C4-2B (cell line): ENCODE measurements around the gene SHISA9.

Experiments
- H3K27ac ChIP-seq: fragments of 450-650 bp; 2 replicates; pipeline ENCODE4 v1.5.1; 2017
- ZFX ChIP-seq: fragments of 450-650 bp; IDR thresholded peaks from 2 replicates; pipeline ENCODE4 v1.6.1; 2017
- TF ChIP-seq, protein P1 (sequence below): fragments of 450-650 bp; conservative IDR thresholded peaks from 2 replicates; pipeline ENCODE4 v1.5.1; 2017; ENCODE audit warnings: mild to moderate bottlenecking

The SHISA9 gene

DNA sequence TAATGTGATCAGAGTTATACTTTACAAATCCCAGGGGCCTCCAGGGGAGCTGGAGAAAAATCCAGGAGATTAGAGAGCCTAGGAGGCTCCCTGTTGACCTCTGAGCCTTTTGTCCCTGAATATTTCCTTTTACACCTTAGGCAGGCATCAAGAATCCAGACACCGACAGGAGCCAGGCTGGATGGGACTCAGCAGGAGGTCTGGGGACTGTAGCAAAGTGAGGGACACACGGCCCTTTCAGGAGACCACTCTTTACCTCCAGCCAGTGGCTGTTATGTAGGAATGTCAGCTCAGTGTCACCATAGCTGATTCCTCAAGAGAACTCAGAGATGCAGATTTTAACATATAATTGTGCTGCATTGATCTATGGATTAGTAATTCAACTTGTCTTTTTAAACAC is 198.4 kb downstream of the SHISA9 start:
- H3K27ac ChIP-seq, result no peak overlapping the region
- TF ChIP-seq, protein P1, sequence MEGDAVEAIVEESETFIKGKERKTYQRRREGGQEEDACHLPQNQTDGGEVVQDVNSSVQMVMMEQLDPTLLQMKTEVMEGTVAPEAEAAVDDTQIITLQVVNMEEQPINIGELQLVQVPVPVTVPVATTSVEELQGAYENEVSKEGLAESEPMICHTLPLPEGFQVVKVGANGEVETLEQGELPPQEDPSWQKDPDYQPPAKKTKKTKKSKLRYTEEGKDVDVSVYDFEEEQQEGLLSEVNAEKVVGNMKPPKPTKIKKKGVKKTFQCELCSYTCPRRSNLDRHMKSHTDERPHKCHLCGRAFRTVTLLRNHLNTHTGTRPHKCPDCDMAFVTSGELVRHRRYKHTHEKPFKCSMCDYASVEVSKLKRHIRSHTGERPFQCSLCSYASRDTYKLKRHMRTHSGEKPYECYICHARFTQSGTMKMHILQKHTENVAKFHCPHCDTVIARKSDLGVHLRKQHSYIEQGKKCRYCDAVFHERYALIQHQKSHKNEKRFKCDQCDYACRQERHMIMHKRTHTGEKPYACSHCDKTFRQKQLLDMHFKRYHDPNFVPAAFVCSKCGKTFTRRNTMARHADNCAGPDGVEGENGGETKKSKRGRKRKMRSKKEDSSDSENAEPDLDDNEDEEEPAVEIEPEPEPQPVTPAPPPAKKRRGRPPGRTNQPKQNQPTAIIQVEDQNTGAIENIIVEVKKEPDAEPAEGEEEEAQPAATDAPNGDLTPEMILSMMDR, result no peak
- no peak for TF ChIP-seq ZFX

GRCh38 chr16:13100970-13101369 is 199.6 kb downstream of the SHISA9 start:
- TF ChIP-seq, protein P1, result no peak
- TF ChIP-seq ZFX, result no peak
- no peak overlapping the region for H3K27ac ChIP-seq

DNA sequence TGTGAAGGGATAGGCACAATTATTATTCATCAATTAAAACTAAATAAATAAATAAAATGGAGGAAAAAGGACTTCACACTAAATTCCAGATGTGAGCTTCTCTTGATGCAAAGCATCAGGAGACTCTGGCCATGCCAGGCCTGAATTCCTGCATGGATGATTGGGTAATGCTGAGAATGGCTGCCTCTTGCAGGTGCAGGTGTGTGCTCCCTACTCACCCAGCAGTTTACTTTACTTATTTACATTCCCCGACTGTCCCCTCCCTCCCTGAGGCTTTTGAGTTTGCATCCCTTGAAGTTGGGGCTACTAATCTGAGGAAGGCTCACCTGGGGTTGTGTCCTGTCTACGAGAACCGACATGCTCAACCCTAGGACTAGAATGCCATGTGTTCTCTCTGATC is 200.4 kb downstream of the SHISA9 start:
- H3K27ac ChIP-seq, result no peak overlapping the region
- no peak for TF ChIP-seq ZFX
- TF ChIP-seq, protein P1, result no peak

DNA sequence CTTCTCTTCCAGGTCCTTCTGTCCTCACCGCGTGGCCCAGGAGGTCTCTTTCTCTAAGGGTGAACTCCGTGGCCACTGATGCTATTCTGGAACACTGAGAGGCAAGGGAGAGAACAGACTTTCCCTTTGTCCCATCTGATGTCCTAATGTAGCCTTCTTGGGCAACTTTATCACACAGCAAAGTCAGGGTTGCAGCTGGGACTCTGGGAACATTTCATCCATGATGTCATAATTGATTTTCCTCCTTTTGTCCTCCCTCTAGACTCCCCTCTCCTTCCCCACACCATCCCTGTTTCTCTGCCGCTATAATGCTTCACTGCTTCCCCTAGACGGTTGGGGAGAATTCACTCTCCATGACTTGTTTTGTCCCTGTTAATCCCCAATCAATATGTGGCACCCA is 201.0 kb downstream of the SHISA9 start:
- TF ChIP-seq ZFX, result no peak
- TF ChIP-seq, protein P1, result no peak
- H3K27ac ChIP-seq, result no peak overlapping the region

DNA sequence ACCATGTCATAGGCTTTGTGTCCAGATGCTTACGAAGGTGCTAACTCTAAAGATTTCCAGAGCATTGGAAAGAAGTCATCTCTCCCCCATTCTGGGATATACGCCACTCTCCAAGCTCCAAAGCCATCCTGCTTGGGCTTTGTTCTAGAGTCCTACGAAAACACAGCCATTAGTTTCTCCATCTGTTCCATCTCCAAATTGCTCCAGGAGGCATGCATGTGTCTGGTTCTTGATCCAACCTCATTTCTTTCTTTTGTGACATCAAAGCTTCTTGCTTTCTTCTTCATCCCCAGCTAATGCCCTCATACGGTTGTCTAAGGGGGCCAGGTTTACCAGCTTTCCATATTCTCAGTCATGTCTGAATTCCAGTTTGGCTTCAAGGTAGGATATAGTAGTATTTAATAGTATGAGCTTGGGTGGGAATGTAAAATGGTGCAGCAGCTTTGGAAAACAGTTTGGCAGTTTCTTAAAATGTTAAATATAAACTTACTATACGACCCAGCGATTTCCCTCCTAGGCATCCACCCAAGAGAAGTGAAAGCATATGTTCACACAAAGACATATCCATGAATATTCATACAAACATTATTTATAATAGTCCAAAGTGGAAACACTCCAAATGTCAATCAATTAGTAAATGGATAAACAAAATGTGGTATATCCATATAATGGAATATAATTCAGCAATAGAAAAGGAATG is 202.6 kb downstream of the SHISA9 start:
- no peak for TF ChIP-seq ZFX
- TF ChIP-seq, protein P1, result no peak

DNA sequence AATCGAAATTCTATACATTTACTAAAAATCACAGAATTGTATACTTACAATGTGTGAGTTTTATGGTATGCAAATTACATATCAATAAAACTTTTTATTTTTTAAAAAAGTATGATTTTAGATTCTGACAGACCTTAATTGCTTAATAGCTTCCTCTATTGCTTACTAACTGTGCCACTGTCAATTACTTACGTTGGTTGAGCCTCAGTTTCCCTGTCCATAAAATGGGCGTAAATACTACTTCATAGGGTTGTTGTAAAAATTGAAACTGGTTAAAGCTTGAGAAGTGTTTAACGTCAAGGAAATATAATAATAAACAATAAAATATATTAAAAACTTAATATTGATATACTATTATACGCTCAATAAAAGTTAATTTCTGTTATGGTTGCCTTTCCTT is 203.4 kb downstream of the SHISA9 start:
- TF ChIP-seq, protein P1, result no peak
- no peak for TF ChIP-seq ZFX
- H3K27ac ChIP-seq, result no peak overlapping the region

More for the DNA sequence above, 202.6 kb downstream of the SHISA9 start:
- H3K27ac ChIP-seq, result no peak overlapping the region

DNA sequence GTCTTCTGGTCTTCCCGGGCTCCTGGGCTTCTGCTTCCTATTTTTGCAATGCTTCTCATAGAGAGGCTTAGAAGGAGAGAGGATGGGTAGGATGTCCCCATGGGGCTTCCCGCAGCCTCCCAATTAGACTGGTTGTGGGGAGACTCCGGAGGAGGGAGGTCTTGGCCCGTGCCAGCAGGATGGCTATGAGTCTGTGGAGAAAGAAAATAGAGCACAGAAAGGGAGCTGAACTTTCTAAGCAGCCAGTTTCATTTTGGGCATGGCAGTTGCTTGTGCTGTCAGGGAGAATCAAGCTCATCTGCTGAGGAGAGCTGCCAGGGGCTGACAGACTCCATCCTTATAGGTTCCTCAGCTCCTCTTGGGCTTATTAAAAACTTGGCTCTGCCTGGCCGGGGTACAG is 204.0 kb downstream of the SHISA9 start:
- TF ChIP-seq, protein P1, result no peak
- H3K27ac ChIP-seq, result no peak overlapping the region
